ENCODE results near the gene BTAF1. TPM values are rescaled to one million over a fixed set of nuclear protein-coding genes. Genes with fewer than 3 reads are reported as not detected.
"Not testable (repeated sequence)": the region's sequence is repeated elsewhere in the genome, so short reads cannot be mapped to it uniquely, and the experiment has no call there.

The BTAF1 gene
- total RNA-seq, 2 experiments from 2014 or later: 42.6 to 43.6 TPM

DNA sequence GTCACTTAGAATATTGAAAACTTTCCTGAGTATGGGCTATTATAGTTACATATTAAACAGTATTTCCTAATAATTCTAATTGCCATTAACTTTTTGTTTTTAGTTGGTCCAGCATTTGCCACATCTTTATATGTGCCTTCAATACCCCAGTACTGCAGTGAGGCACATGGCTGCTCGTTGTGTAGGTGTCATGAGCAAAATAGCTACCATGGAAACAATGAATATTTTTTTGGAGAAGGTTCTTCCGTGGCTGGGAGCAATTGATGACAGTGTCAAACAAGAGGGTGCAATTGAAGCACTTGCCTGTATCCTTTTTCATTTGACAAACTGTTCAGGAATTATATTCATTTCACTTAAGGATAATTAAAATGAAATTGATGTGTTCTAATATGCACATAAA, 72.7 kb downstream of the BTAF1 start:
- intact Hi-C loops (cut with micrococcal nuclease): no loop called here
- CTCF ChIA-PET: no interaction called here
- no peaks in the 10 kb centered on the region for H3K4me1 Mint-ChIP-seq (ENCODE audit: low read depth)
- no peak overlapping the region for H3K27ac Mint-ChIP-seq
- DNase-seq: no peak
- peaks cover 44% of the 10 kb centered on the region for H3K36me3 Mint-ChIP-seq (ENCODE audit: low read depth)
- no peaks in the 10 kb centered on the region for H3K9me3 Mint-ChIP-seq
- no peaks in the 10 kb centered on the region for H3K27me3 Mint-ChIP-seq (ENCODE audit: low read depth)
- no peak overlapping the region for H3K4me3 Mint-ChIP-seq

DNA sequence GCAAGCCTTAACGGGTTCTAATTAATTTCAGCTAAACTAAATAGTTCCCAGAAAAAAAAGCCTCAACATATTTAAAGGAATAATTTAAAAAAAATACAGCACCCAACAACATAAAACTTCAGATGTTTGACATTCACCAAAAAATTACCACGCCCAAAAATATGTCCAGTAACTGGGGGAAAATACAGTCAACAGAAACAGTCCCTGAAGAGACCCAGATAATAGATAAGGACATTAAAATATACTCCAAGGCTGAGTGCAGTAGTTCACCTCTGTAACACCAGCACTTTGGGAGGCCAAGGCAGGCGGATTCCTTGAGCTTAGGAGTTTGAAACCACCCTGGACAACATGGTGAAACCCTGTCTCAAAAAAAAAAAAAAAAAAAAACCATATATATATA, 78.0 kb downstream of the BTAF1 start:
- H3K36me3 Mint-ChIP-seq (ENCODE audit: low read depth): peaks cover 61% of the 10 kb centered on the region
- H3K4me3 Mint-ChIP-seq: no peak overlapping the region
- H3K27ac Mint-ChIP-seq: no peak overlapping the region
- no peaks in the 10 kb centered on the region for H3K9me3 Mint-ChIP-seq
- intact Hi-C loops (cut with micrococcal nuclease): no loop called here
- CTCF ChIA-PET: interaction anchor here (0.9 kb wide), 1 partner anchor 43 kb away, joined by 3 read pairs; no protein-coding TSS in a partner anchor
- H3K4me1 Mint-ChIP-seq (ENCODE audit: low read depth): no peaks in the 10 kb centered on the region
- DNase-seq: no peak
- H3K27me3 Mint-ChIP-seq (ENCODE audit: low read depth): no peaks in the 10 kb centered on the region

DNA sequence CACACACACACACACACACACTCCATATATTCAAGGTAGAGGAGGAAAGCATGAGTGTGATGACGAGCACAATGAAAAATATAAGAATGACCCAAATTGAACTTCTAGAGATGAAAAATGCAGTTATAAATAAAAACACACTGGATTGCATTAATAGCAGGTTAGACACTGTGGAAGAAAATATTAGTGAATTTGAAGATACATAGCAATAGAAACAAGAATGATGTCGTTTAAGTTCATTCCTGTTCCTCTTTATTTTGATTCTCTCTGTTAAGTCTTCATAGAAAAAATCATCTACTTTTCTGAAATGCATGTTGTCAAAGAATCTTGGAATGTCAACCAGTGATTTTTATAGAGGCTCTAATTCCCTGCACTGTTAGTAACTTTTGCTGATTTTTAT, 78.4 kb downstream of the BTAF1 start:
- Mint-ChIP-seq H3K27ac (no peak overlapping the region), H3K36me3 (ENCODE audit: low read depth) (peaks cover 60% of the 10 kb centered on the region), H3K9me3 (no peaks in the 10 kb centered on the region), H3K27me3 (ENCODE audit: low read depth) (no peaks in the 10 kb centered on the region), H3K4me3 (no peak overlapping the region), H3K4me1 (ENCODE audit: low read depth) (no peaks in the 10 kb centered on the region)
- CTCF ChIA-PET: interaction anchor here (0.9 kb wide), 1 partner anchor 44 kb away, joined by 3 read pairs; no protein-coding TSS in a partner anchor
- no peak for DNase-seq
- intact Hi-C loops (cut with micrococcal nuclease): no loop called here

DNA sequence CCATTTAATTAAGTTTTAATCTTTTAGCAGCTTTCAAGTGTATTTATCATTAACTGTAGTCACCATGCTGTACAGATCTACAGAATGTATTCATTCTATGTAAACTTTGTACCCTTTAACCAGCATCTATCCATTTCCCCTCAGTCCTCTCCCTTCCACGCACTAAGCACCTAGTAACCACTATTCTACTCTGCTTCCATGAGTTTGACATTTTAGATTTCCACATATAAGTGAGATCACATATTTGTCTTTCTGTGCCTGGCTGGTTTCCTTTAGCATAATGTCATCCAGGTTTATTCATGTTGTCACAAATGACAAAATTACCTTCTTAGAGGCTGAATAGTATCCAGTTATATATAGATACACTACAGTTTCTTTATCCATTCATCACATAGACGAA, 79.7 kb downstream of the BTAF1 start:
- H3K9me3 Mint-ChIP-seq: no peaks in the 10 kb centered on the region
- intact Hi-C loops (cut with micrococcal nuclease): no loop called here

DNA sequence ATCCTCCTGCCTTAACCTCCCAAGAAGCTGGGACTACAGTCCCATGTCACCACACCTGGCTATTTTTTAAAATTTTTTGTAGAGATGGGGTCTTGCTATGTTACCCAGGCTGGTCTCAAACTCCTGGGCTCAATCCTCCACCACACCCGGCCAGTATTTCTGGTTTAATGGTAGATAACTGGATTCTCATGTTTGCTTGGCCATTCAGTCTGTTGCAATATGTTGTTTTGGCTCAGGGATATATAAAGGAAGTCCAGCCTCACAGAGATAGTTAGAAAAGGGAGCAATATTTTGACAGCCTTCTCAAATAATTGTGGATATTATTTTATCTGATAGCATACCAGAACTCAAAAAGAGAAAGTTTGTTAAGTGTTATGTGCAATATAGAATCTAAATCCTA, 82.4 kb downstream of the BTAF1 start:
- no peak overlapping the region for H3K27ac Mint-ChIP-seq

More for the DNA sequence above, 79.7 kb downstream of the BTAF1 start:
- CTCF ChIA-PET: interaction anchor here (0.8 kb wide), 1 partner anchor 33 kb away, joined by 3 read pairs; no protein-coding TSS in a partner anchor
- DNase-seq: no peak
- Mint-ChIP-seq H3K4me3 (no peak overlapping the region), H3K27me3 (ENCODE audit: low read depth) (no peaks in the 10 kb centered on the region), H3K36me3 (ENCODE audit: low read depth) (peaks cover 52% of the 10 kb centered on the region), H3K27ac (no peak overlapping the region), H3K4me1 (ENCODE audit: low read depth) (no peaks in the 10 kb centered on the region)

DNA sequence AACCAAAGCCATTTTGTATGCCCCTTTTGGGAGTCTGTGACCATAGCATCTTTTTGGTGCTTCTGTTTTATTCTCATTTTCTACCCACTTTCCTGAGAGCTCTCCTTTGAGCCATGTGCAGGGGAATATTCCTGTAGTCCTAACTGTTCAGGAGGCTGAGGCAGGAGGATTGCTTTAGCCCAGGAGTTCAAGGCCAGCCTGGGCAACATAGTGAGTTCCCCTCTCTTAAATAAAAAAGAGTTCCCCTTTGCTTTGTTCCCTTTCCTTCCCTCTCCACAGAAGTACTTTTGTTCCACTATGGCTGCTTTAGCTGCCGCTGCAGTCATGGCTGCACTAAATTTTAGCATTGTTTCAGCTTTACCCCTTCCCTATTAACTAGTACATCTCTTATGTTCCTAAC, 85.9 kb downstream of the BTAF1 start:
- Mint-ChIP-seq H3K4me3 (no peak overlapping the region), H3K27ac (no peak overlapping the region), H3K4me1 (ENCODE audit: low read depth) (peaks cover 8% of the 10 kb centered on the region), H3K27me3 (ENCODE audit: low read depth) (no peaks in the 10 kb centered on the region), H3K36me3 (ENCODE audit: low read depth) (peaks cover 28% of the 10 kb centered on the region), H3K9me3 (no peaks in the 10 kb centered on the region)
- CTCF ChIA-PET: interaction anchor here (0.5 to 1.6 kb wide), 6 partner anchors 14 to 888 kb away, joined by 3 to 4 read pairs (median 3); no protein-coding TSS in a partner anchor
- intact Hi-C loops (cut with micrococcal nuclease): no loop called here
- DNase-seq: no peak

More for the DNA sequence above, 82.4 kb downstream of the BTAF1 start:
- Mint-ChIP-seq H3K36me3 (ENCODE audit: low read depth) (peaks cover 38% of the 10 kb centered on the region), H3K9me3 (no peaks in the 10 kb centered on the region), H3K27me3 (ENCODE audit: low read depth) (no peaks in the 10 kb centered on the region), H3K4me3 (no peak overlapping the region), H3K4me1 (ENCODE audit: low read depth) (no peaks in the 10 kb centered on the region)
- CTCF ChIA-PET: no interaction called here
- intact Hi-C loops (cut with micrococcal nuclease): no loop called here
- DNase-seq: no peak

DNA sequence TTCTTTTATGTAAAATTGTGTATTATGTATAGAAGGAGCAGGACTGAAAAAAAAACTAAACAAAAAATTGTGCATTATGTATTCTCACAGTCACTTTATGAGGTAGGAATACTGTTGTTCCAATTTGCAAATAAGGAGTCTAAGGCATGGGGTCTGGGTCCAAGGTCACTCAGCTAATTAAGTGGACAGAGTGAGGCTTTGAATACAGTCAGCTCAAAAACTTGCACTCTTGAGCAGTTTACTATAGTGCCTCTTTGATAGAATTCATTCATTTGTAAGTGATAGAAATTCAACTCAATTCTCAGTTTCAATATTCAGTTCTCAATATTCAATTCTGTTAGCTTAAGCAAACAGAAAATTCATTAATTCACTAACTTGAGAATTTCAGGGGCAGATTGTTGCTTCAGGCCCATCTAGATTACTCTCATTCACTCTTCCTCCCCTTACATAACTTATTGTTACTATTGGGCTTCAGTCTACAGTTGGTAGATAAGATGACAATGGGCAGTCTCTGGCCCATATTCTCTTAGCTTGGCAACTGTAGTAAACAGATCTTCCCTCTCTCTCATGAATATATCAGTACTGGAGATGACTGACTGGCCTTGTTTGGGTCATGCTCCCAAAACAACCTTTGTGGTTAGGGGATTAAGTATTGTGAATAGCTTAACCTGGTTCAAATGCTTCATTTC, 86.6 kb downstream of the BTAF1 start:
- no peak for DNase-seq
- H3K27me3 Mint-ChIP-seq (ENCODE audit: low read depth): no peaks in the 10 kb centered on the region
- CTCF ChIA-PET: interaction anchor here (0.6 to 1.6 kb wide), 5 partner anchors 14 to 282 kb away, joined by 3 to 4 read pairs (median 3); no protein-coding TSS in a partner anchor
- no peak overlapping the region for H3K27ac Mint-ChIP-seq
- no peak overlapping the region for H3K4me3 Mint-ChIP-seq
- H3K36me3 Mint-ChIP-seq (ENCODE audit: low read depth): peaks cover 23% of the 10 kb centered on the region
- intact Hi-C loops (cut with micrococcal nuclease): loop anchor here (2.0 to 5.0 kb wide), 2 partner anchors 35 to 63 kb away; no protein-coding TSS in a partner anchor
- H3K9me3 Mint-ChIP-seq: no peaks in the 10 kb centered on the region
- H3K4me1 Mint-ChIP-seq (ENCODE audit: low read depth): peaks cover 8% of the 10 kb centered on the region

DNA sequence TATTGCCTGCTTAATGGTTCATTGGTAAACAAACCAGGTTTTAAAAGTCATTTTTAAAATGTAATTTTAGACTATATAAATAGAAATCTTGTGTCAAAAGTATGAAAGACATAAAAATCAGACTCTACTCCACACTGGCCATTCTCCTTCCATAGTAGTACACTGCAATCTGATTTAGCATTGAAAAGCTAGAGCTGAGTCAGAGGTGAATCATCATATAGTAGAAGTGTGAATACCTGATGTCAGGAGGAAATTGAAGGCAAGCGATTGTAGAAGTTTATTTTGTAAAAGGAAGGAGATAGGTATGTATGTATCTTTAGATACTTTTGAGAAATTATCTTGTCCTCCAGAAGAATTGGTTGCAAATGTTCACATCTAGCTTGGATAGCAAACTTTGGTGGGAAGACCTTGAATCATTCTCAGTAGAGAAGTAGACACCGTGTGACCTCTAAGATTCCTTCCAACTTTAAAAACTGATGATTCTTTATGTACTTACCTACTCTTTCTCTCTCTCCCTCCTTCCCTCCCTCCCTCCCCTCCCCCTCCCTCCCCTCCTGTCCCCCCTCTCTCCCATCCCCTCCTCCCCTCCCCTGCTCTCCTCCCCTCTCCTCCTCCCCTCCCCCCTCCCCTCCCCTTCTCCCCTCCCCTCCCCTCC, 88.1 kb downstream of the BTAF1 start:
- H3K36me3 Mint-ChIP-seq (ENCODE audit: low read depth): peaks cover 27% of the 10 kb centered on the region
- H3K27me3 Mint-ChIP-seq (ENCODE audit: low read depth): no peaks in the 10 kb centered on the region
- CTCF ChIA-PET: no interaction called here
- H3K9me3 Mint-ChIP-seq: no peaks in the 10 kb centered on the region
- DNase-seq: no peak
- intact Hi-C loops (cut with micrococcal nuclease): loop anchor here (1.0 to 5.0 kb wide), 3 partner anchors 37 to 64 kb away; no protein-coding TSS in a partner anchor
- no peak overlapping the region for H3K27ac Mint-ChIP-seq
- H3K4me1 Mint-ChIP-seq (ENCODE audit: low read depth): peaks cover 8% of the 10 kb centered on the region
- no peak overlapping the region for H3K4me3 Mint-ChIP-seq

DNA sequence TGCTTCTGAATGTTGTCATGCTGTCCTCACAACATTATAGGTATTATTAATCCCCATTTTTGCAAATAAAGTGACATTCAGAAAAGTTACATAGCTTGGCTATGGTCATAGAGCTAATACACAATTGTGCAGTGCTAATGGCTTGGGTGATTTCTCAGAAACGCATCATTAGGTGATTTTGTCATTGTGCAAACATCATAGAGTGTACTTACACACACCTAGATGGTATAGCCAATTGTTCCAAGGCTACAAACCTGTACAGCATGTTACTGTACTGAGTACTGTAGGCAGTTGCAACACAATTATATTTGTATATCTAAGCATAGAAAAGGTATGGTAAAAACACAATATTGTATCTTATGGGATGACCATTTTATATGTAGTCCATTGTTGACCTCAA, 91.0 kb downstream of the BTAF1 start:
- H3K4me1 Mint-ChIP-seq (ENCODE audit: low read depth): peaks cover 8% of the 10 kb centered on the region
- no peak overlapping the region for H3K4me3 Mint-ChIP-seq
- no peaks in the 10 kb centered on the region for H3K27me3 Mint-ChIP-seq (ENCODE audit: low read depth)
- CTCF ChIA-PET: no interaction called here
- intact Hi-C loops (cut with micrococcal nuclease): loop anchor here (5.0 kb wide), 1 partner anchor 67 kb away; no protein-coding TSS in a partner anchor
- H3K9me3 Mint-ChIP-seq: no peaks in the 10 kb centered on the region
- peaks cover 39% of the 10 kb centered on the region for H3K36me3 Mint-ChIP-seq (ENCODE audit: low read depth)
- no peak for DNase-seq
- no peak overlapping the region for H3K27ac Mint-ChIP-seq

DNA sequence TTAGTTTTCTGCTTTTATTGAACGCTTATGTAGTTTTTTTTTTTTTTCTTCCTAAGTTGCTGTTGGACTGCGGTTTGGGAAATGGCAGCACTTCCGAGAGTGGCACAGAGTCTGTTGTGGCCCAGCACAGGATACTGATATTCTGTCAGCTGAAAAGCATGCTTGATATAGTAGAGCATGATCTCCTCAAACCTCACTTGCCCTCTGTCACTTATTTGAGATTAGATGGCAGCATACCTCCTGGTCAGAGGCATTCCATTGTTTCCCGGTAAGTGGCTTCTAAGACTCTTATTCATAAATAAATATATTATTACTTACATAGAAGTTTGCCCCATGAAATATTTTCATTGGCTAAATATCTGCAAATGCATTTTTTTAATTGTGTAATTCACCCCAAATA, 101.1 kb downstream of the BTAF1 start:
- peaks cover 9% of the 10 kb centered on the region for H3K4me1 Mint-ChIP-seq (ENCODE audit: low read depth)
- intact Hi-C loops (cut with micrococcal nuclease): no loop called here
- CTCF ChIA-PET: no interaction called here
- no peaks in the 10 kb centered on the region for H3K27me3 Mint-ChIP-seq (ENCODE audit: low read depth)
- H3K27ac Mint-ChIP-seq: no peak overlapping the region
- peaks cover 34% of the 10 kb centered on the region for H3K36me3 Mint-ChIP-seq (ENCODE audit: low read depth)
- DNase-seq: no peak
- H3K4me3 Mint-ChIP-seq: no peak overlapping the region
- no peaks in the 10 kb centered on the region for H3K9me3 Mint-ChIP-seq

DNA sequence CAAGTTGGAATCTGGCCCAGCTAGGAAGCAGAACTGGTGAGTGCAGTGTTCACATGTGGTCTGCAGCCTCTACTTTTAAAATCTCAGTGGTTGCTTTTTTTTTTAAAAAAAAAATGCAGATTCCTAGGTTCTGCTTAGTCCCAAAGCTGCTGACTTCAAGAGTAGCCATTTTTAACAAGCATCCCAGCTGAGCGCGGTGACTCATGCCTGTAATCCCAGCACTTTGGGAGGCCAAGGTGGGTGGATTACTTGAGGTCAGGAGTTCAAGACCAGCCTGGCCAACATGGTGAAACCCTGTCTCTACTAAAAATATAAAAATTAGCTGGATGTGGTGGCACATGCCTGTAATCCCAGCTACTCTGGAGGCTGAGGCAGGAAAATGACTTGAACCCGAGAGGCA, 101.8 kb downstream of the BTAF1 start:
- DNase-seq; H3K27me3 Mint-ChIP-seq (ENCODE audit: low read depth); H3K4me1 Mint-ChIP-seq (ENCODE audit: low read depth); H3K4me3 Mint-ChIP-seq; intact Hi-C loops (cut with micrococcal nuclease); H3K9me3 Mint-ChIP-seq; H3K27ac Mint-ChIP-seq: not testable (repeated sequence)
- CTCF ChIA-PET: interaction anchor here (0.7 kb wide), 1 partner anchor 680 kb away, joined by 5 read pairs; no protein-coding TSS in a partner anchor
- peaks cover 32% of the 10 kb centered on the region for H3K36me3 Mint-ChIP-seq (ENCODE audit: low read depth)

DNA sequence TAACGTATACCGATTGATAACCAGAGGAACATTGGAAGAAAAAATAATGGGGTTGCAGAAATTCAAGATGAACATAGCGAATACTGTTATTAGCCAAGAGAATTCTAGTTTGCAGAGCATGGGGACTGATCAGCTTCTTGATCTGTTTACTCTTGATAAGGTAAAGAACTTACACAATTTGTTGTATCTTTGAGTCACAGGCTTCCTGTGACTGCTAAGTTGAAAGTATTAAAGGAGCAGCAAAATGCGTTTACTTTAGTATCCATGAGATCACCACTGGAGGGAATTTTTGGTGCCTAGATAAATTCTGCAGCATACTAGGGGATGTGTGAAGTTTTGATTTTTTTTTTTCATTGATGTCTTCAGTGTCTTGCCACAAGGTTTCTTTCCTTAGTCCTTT, 103.6 kb downstream of the BTAF1 start:
- peaks cover 9% of the 10 kb centered on the region for H3K4me1 Mint-ChIP-seq (ENCODE audit: low read depth)
- H3K9me3 Mint-ChIP-seq: no peaks in the 10 kb centered on the region
- peaks cover 32% of the 10 kb centered on the region for H3K36me3 Mint-ChIP-seq (ENCODE audit: low read depth)
- CTCF ChIA-PET: interaction anchor here (0.6 kb wide), 1 partner anchor 9 kb away, joined by 3 read pairs; no protein-coding TSS in a partner anchor
- intact Hi-C loops (cut with micrococcal nuclease): no loop called here
- H3K4me3 Mint-ChIP-seq: no peak overlapping the region
- no peak for DNase-seq
- H3K27ac Mint-ChIP-seq: no peak overlapping the region
- no peaks in the 10 kb centered on the region for H3K27me3 Mint-ChIP-seq (ENCODE audit: low read depth)
